ENCODE results near the gene MXI1.

The MXI1 gene

GRCh38 chr10:110207011-110207804 is at the start of gene MXI1:
Gene MXI1, plus strand, starts transcription at chr10:110207605. Its CDS starts 204 bp downstream, at chr10:110207809.
- peak; percentile 55 for DNase-seq

DNA sequence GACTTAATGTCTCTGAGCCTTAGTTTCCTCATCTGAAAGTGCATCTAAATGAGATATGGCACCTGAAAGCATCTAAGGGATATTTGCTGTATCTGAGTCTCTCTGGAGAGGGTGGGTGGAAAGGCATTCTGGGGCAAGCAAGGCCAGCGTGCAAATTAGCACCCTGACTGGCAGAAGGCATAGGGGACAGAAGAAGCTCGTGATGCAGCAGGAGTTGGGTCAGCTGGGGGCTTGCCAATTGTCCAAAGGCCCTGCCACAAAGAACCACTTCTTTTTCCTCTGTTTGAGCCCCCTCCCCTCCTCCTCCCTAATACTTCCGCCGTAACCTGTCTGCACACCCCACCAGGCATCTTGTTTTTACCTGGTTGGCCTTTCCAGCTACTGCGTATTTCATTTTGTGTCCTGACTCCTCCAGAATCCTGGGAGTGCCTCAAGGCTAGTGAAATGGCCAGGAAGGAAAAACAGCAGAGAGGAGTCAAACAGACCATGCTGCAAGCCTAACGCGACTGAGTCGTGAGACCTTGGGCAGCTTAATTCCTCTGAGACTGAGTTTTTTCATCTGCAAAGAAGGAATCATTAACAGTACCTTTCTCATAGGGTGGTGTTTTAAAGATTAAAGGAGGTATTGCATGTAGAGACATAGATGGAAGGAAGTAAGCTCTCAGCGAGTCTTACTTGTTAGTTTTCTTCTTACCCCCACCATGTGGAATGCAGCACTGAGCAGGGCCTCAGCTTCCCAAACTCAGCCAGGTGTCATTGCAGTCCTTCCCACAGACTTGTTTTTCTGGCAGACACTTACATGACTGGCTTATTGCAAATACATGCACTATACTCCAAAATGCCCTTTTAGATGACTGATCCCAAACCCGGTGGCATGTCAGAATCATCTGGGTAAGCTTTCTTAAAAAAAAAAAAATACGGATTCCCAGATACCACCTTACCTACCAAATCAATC is 49.1 kb upstream of the MXI1 start:
- no peak for DNase-seq

- DNase-seq, result no peak
Measured at GRCh38 chr10:110160081-110160480, 47.3 kb upstream of the MXI1 start.

- no peak for DNase-seq
Measured at GRCh38 chr10:110160522-110160921, 46.9 kb upstream of the MXI1 start.

GRCh38 chr10:110162741-110163145 is 44.7 kb upstream of the MXI1 start:
- DNase-seq, result no peak

DNA sequence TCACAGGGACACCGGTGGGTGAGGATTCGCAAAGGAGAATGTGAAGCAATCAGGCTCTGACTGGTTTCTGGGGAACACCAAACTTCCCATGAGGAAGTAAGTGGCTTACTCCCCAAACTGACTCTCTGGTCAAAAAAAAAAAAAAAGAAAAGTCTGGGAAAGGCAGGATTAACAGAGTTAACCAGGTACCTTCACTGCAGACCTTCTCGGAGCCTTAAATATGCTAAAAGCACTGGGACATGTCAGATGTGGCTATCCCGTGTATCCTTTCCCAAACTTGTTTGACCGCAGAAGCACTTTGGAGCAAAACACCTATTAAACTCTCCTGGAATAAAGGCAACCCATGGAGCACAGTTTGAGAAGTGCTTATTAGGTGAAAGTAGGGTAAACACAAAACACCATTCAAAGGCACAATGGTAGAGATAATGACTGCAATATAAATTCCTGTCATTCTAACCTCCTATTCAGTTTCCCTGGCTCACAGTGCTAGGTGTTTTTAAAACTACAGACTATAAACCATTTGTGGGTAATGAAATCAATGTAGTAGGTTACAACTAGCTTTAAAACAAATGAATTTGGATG is 44.1 kb upstream of the MXI1 start:
- no peak for DNase-seq

- DNase-seq, result no peak
Measured at GRCh38 chr10:110163841-110164240, 43.6 kb upstream of the MXI1 start.

DNA sequence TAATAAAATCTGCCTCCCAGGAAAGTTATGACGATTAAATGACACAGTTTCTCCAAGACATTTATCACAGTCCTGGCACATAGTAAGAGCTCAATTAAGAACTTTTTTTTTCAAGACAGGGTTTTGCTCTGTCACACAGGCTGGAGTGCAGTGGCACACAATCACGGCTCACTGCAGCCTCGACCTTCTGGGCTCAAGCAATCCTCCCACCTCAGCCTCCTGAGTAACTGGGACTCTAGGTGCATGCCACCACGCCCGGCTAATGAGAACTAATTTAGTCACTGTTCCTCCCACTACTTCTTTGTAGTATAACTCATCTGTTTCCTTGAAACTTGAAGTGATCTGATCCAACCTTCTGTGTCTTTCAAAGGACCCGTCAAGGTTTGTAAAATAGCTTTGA is 42.2 kb upstream of the MXI1 start:
- no peak for DNase-seq

GRCh38 chr10:110167149-110167548 is 40.3 kb upstream of the MXI1 start:
- no peak for DNase-seq

DNA sequence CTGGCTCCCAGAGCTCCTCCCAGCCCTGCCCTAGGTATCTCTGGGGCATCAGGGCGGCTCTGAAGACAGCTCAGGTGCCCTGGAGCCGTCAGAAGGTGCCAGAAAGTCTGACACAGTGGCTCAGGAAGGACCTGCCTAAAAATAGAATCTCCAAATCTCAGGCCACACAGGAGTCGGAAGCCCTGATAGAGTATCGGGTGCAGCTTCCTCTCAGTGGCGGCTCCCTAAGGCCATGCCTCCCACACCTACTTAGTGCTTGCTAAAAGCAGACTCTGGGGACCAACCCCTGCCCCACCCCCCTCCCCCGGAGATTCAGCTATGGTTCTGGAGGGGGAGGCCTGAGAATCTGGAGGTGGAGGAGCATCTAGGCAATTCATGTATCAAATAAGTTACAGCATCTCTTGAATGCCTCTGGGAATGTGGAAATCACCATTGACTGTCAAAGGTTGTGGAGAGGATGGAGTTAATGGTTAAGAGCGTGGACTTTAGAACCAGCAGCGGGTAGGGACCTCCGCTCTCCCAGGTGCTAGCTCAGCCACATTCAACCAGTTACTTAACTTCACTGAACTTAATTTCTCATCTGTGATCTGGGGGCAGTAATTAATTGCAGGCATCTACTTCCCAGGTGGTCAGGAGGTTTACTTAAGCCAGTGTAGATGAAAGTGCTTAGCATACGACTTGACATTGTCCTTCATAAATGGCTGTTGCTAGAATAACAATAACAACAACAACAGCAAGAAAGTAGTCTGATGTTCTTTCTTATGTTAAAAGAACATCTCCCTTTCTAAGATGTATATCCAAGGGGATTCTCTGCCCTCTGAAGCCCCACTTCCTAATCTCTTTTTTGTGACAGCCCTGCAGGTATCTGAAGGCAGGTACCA is 38.6 kb upstream of the MXI1 start:
- no peak for DNase-seq

DNA sequence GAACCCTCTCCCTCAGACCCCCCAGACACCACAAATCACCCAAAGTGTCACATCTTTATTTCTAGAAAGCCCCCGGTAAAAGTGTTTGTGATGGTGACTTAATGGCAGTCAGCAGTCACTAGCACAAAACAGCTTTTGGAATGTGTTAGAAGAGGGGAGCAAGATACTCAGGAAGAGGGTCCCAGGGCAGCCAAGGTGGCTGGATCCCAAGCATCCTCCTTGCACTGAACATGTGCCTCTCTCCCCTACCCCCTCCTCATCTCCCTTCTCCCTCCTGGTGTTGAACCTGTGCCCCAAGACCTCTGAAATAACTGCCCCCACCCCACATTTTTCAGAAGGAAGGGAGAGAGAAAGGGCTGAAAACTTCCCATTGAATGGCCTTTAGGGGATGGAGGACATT is 37.8 kb upstream of the MXI1 start:
- no peak for DNase-seq

- DNase-seq, result no peak
Measured at GRCh38 chr10:110170142-110170971, 37.0 kb upstream of the MXI1 start.

DNA sequence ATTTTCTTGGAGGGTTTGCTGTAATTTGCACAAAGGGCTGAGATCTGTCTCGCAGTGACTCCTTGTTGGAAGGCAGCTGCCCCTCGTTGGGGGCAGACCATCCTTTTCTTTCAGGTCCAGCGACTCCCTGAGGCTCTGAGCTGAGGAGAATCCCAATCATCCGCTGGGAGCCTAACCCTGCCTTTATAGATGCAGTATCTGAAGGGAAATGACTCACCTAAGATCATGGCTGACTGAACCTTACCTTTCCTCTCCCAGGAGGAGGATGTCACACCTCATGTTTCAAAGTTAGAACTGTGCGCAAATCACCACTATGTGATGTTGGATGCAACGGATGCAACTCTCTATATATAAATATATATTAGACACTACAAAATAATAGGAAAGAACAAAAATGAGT is 36.4 kb upstream of the MXI1 start:
- DNase-seq, result no peak

DNA sequence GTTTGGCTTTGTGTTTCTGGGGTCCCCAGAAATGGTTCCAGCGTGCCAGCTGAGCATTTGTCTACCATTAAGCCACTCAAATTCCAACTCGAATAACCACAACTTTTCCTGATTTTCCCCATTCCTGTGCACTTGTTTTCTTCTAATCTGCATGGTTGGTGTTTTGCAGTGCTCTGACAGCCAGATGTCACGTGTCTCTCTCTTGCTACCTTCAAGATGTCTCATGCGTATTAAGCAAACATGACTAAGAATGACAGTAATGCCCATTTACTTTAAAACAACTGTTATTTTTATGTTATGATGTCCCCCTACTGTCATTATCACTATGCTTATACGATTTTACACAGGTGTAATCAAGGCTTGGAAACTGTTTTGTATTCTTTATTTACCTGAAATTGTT is 35.2 kb upstream of the MXI1 start:
- no peak for DNase-seq

DNA sequence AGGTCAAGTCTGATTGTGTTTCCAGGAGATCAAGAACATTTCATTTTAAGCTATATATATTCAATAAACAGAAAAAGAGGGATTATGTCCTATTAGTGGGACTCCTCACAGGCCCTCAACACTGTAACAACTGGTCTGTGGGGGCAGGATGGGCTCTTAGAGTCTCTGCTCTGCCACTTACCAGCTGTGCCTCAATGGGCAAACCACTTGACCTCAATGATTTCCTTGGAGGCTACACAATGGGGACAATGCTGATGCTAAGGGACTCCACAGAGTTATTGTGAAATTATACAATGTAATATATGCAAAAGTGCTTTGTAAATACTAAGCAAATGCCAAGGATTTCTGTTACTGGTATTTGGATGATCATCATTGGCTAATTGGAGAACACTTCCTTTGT is 33.2 kb upstream of the MXI1 start:
- no peak for DNase-seq

- DNase-seq, result no peak
Measured at GRCh38 chr10:110174816-110175215, 32.6 kb upstream of the MXI1 start.

DNA sequence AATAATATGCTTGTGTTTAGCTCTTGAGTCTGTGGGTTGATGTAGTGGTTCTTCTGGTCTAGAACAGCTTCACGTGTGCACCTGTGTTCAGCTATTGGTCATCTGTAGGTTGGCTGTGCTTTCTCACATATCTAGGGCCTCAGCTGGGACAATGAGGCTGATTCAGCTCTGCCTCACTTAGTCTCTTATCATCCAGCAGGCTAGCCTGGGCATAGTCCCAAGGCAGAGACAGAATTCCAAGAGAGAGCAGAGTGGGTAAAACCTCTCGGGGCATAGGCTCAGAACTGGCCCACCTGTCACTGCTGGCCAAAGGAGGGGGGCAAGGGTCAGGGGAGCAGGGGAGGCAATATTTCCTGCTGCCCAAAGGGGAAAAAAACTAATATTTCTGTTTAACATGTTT is 32.0 kb upstream of the MXI1 start:
- DNase-seq, result no peak

DNA sequence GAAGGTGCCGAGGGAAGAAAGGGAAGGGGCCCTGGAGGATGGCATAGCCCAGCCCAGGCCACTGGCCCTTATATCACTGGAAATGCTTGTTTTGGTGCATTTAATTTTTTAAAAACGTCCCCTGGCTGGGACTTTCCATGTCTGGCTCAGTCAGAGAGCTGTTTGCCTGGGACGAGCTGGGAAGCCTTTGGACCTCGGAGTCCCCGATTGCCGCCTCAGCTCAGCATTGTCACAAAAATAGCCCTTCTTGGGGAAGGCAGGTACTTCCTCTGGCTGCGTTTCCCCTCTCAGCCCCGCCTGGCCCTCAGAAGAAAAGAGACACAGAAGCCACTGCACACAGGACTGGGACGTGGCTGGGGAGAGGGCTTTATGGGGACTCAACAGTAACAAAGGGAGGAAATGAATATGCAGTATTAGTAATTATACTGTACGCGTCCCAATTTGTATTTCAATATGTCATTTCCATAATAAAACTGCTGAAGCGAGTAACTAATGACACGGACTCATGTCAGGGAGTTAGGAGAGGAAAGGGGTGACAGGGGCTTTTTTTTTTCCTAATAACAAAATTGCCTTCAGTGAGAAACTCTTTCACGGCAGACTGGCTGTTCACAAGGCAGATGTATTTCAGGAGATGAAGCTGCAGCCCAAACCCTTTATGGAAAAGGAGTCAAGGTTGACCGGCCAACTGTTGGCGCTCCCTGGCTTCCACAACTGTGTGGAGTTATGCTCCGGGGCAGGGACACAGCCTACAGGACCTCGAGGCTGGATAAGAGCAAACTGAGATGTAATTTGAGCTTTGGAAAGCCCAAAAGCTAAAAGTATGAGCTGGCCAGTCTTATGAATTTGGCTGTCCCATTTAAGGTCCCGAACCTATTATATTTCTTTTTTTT is 31.0 kb upstream of the MXI1 start:
- DNase-seq, result no peak

DNA sequence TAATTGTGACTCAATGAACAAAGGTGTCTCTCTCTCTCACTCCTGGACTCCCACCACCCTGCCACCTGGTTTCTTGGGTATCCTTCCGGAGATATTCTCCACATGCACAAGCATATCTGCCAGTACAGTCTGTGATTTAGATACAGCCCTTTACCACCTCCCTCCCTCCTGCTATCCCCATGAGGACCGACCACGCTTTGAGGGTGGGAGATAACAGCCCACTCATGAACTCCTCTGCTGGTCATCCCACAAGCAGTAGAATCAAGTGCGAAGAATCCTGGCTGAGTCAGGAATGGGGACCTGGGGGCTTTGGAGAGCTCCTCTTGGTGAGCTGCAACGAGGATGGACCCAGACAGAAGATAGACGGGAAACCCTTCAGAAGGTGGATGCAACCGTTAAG is 28.2 kb upstream of the MXI1 start:
- DNase-seq, result no peak

GRCh38 chr10:110181451-110181850 is 26.0 kb upstream of the MXI1 start:
- DNase-seq, result no peak

GRCh38 chr10:110181911-110182310 is 25.5 kb upstream of the MXI1 start:
- DNase-seq, result no peak
